ENCODE data around the gene ATP1B3.

The ATP1B3 gene

GRCh38 chr3:141934354-141934753 is 57.9 kb downstream of the ATP1B3 start:
- no peak overlapping the region for H3K4me3 ChIP-seq (ENCODE audit: low read length)
- no peak for TF ChIP-seq ZNF274 (IDR thresholded peaks at IDR 0.05; ENCODE audit: low read depth, low read length)

- no peak for TF ChIP-seq ZNF274 (IDR thresholded peaks at IDR 0.05; ENCODE audit: low read depth, low read length)
- no peak overlapping the region for H3K4me3 ChIP-seq (ENCODE audit: low read length)
These were observed 61.6 kb downstream of the ATP1B3 start for GRCh38 chr3:141938011-141938500.

- no peak for TF ChIP-seq ZNF274 (IDR thresholded peaks at IDR 0.05; ENCODE audit: low read depth, low read length)
- no peak overlapping the region for H3K4me3 ChIP-seq (ENCODE audit: low read length)
These were observed 63.3 kb downstream of the ATP1B3 start for GRCh38 chr3:141939759-141940158.

GRCh38 chr3:141940194-141940776 is 63.8 kb downstream of the ATP1B3 start:
- H3K4me3 ChIP-seq (ENCODE audit: low read length) = no peak overlapping the region
- no peak for TF ChIP-seq ZNF274 (IDR thresholded peaks at IDR 0.05; ENCODE audit: low read depth, low read length)

GRCh38 chr3:141941093-141941492 is 64.7 kb downstream of the ATP1B3 start:
- no peak for TF ChIP-seq ZNF274 (IDR thresholded peaks at IDR 0.05; ENCODE audit: low read depth, low read length)
- H3K4me3 ChIP-seq (ENCODE audit: low read length) = no peak overlapping the region

GRCh38 chr3:141942006-141942405 is 65.6 kb downstream of the ATP1B3 start:
- TF ChIP-seq ZNF274 (IDR thresholded peaks at IDR 0.05; ENCODE audit: low read depth, low read length) = no peak
- H3K4me3 ChIP-seq (ENCODE audit: low read length) = no peak overlapping the region

GRCh38 chr3:141945726-141946485 is 69.5 kb downstream of the ATP1B3 start:
- no peak for TF ChIP-seq ZNF274 (IDR thresholded peaks at IDR 0.05; ENCODE audit: low read depth, low read length)
- H3K4me3 ChIP-seq (ENCODE audit: low read length) = no peak overlapping the region

- no peak overlapping the region for H3K4me3 ChIP-seq (ENCODE audit: low read length)
- TF ChIP-seq ZNF274 (IDR thresholded peaks at IDR 0.05; ENCODE audit: low read depth, low read length) = no peak
These were observed 73.0 kb downstream of the ATP1B3 start for GRCh38 chr3:141949399-141949798.

GRCh38 chr3:141949972-141950371 is 73.5 kb downstream of the ATP1B3 start:
- TF ChIP-seq ZNF274 (IDR thresholded peaks at IDR 0.05; ENCODE audit: low read depth, low read length) = no peak
- no peak overlapping the region for H3K4me3 ChIP-seq (ENCODE audit: low read length)

- no peak overlapping the region for H3K4me3 ChIP-seq (ENCODE audit: low read length)
- TF ChIP-seq ZNF274 (IDR thresholded peaks at IDR 0.05; ENCODE audit: low read depth, low read length) = no peak
These were observed 74.4 kb downstream of the ATP1B3 start for GRCh38 chr3:141950572-141951493.

- no peak overlapping the region for H3K4me3 ChIP-seq (ENCODE audit: low read length)
- TF ChIP-seq ZNF274 (IDR thresholded peaks at IDR 0.05; ENCODE audit: low read depth, low read length) = no peak
These were observed 76.2 kb downstream of the ATP1B3 start for GRCh38 chr3:141952611-141953010.

- H3K4me3 ChIP-seq (ENCODE audit: low read length) = no peak overlapping the region
- TF ChIP-seq ZNF274 (IDR thresholded peaks at IDR 0.05; ENCODE audit: low read depth, low read length) = no peak
These were observed 78.7 kb downstream of the ATP1B3 start for GRCh38 chr3:141955175-141955574.

GRCh38 chr3:141959589-141960554 is 83.4 kb downstream of the ATP1B3 start:
- no peak overlapping the region for H3K4me3 ChIP-seq (ENCODE audit: low read length)
- no peak for TF ChIP-seq ZNF274 (IDR thresholded peaks at IDR 0.05; ENCODE audit: low read depth, low read length)
